Esophagus squamous epithelium (tissue), 5 donors: ENCODE data around the gene TXN2. TPM values are rescaled to one million over a fixed set of nuclear protein-coding genes. Genes with fewer than 3 reads are reported as not detected.

Experiments
- DNase-seq: peaks from one replicate; lab custom pipeline; 2025; lab: John Stamatoyannopoulos, UW
- H3K27ac ChIP-seq, 4 donors: fragments of 200-600 bp; sonication (generic); one replicate each; pipeline ENCODE4 v1.5.1; 2016 to 2019; ENCODE audit warnings: mild to moderate bottlenecking in 1 of 4
- H3K27me3 ChIP-seq, 4 donors: fragments of 200-600 bp; sonication (generic); 1 replicate in 3 of 4; 2 replicates in 1 of 4; pipeline versions ENCODE4 v1.5.1 to v1.6.0; 2017 to 2021; ENCODE audit warnings: antibody characterized with exemption in 1 of 4
- H3K36me3 ChIP-seq, 3 donors: fragments of 200-600 bp; sonication (generic); one replicate each; pipeline ENCODE4 v1.5.1; 2016 to 2019
- H3K4me1 ChIP-seq, 3 donors: fragments of 200-600 bp; sonication (generic); one replicate each; pipeline ENCODE4 v1.5.1; 2017 to 2019
- H3K4me3 ChIP-seq, 4 donors: fragments of 200-600 bp; sonication (generic); 1 replicate in 3 of 4; 2 replicates in 1 of 4; pipeline ENCODE4 v1.5.1; 2016 to 2019; ENCODE audit warnings: mild to moderate bottlenecking in 2 of 4, moderate library complexity in 1 of 4
- H3K9me3 ChIP-seq, 3 donors: fragments of 200-600 bp; sonication (generic); one replicate each; pipeline ENCODE4 v1.5.1; 2016 to 2019
- CTCF ChIP-seq, 6 experiments: fragments of 450-650 bp in 4 of 6; fragments of 200-600 bp in 2 of 6; sonication (generic) in 2 of 6; IDR thresholded peaks; one replicate each; pipeline ENCODE4 v1.5.1; 2016 to 2019; ENCODE audit warnings: antibody characterized with exemption in 6 of 6, mild to moderate bottlenecking in 4 of 6, moderate library complexity in 4 of 6
- POLR2A ChIP-seq, 4 donors: fragments of 450-650 bp; IDR thresholded peaks; one replicate each; pipeline ENCODE4 v1.6.1; 2017; ENCODE audit warnings: antibody characterized with exemption in 4 of 4, mild to moderate bottlenecking in 4 of 4, moderate library complexity in 3 of 4
- WGBS, 2 donors: methylation state at CpG; one replicate each; pipeline ENCODE4 v1.1.5; 2018; 5-methylcytosine and 5-hydroxymethylcytosine counted together
- intact Hi-C: fragments of 100-400 bp; cut with DNase I; formaldehyde crosslinking; loops from one replicate; pipeline ENCODE4 v1.15.0; 2022
- total RNA-seq, 4 donors: library from RNA; depleted of rRNA; stranded (reverse); fragments of >200 nt; gene quantifications; one replicate each; pipeline ENCODE4 v1.1.0, GENCODE V29; 2016
- donor health status: DM: yes; HTN: yes; CAD: no.

Gene TXN2
- total RNA-seq, 4 donors from 2014 or later: 58.4 to 88.4 (median 72.3) TPM

DNA sequence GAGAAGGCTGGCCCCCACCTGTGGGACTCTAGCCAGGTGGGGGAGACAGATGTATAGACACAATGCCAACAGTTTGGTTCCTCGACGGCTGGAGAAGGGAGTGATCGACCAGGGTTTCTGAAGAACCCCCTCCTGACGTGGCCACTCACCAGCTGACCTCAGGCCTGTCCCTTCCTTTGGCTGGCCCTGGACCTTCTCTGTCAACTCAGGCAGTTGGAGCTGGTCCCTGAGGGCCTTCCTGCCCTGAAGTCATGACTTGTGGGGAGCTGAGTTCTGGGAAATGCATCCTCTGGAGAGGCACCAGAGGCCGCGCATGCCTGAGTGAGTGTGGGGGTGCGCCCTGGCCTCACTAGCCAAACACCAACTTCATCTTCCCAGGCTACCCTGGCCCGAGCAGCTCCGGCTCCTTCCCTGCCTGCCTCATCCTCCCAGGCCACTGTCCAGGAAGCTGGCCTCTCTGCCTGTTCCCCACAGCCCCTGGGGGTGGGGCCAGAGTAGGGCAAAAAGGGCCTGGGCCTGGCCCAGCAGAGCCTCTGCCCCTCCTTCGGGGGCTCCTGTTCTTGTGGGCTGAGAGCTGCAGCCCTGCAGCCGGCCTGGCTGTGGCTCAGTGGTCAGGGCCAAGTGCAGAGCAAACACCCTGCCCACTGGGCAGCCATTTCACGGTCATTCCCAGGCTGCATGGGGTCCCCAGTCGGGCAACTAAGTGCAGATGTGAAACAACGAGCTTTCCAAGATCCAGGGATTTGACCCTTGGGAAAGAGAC, 23.6 kb downstream of the TXN2 start:
- Histone ChIP-seq H3K27ac (peak overlapping the region; percentile 53 to 88 (median 83)), H3K27me3 (no peaks in the 10 kb centered on the region), H3K4me1 (peaks cover 18 to 62% (median 38%) of the 10 kb centered on the region in 3 donors), H3K36me3 (no peaks in the 10 kb centered on the region), H3K9me3 (no peaks in the 10 kb centered on the region), H3K4me3 (no peak overlapping the region)
- TF ChIP-seq CTCF (IDR thresholded peaks at IDR 0.05): no peak
- no peak for TF ChIP-seq POLR2A (IDR thresholded peaks at IDR 0.05)
- WGBS, 2 donors: 25 to 69% methylated on average over 5 to 12 of the region's 14 CpGs
- intact Hi-C loops: no loop called here
- DNase-seq: no peak

- no peaks in the 10 kb centered on the region for H3K27me3 ChIP-seq
- intact Hi-C loops: no loop called here
These were observed 25.0 kb downstream of the TXN2 start for GRCh38 chr22:36456464-36456845.

DNA sequence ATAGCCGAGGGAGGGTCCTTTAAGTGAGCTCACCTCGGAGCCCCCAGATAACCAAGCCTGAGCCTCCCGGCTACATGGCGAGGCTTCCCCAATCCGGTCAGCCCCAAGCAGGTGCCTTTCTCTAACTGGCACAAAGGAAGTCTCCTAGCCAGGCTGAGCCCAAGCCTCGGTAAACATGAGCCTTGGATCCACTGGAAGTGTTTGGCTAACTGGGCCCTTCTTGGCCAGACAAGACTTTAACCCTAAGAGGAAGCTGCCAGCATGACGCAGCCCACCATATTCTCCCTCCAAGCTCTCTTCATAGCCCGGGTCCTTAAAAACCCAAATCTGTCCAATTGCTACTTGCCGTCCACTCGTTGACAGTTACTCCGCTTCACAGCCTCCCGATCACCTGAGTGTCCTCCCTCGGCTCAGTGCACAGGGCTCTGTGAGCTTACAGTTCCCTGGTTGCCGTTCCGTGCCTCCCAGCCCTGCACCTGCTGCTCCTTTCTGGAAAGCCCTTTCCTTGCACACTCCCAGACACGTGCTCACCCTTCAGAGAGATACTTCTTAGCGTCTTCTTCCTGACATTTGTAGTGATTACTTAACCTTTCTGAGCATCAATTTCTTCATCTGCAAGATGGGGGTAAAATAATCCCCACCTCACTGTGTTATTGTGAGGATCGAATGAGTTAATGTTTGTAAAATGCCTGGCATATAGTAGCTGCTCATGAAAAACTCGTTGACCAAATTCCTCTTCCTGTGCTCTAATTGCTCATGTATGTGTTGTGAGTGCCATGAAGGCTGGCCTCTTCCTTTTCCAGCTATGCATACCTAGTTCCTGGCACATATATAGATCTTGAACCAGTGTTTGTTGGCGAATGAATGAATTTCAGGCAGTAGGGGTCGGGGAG, 25.6 kb downstream of the TXN2 start:
- intact Hi-C loops: no loop called here
- TF ChIP-seq POLR2A (IDR thresholded peaks at IDR 0.05): no peak
- TF ChIP-seq CTCF (IDR thresholded peaks at IDR 0.05): no peak
- H3K4me3 ChIP-seq: peak overlapping the region; percentile 43 to 71 (median 52)

More at GRCh38 chr22:36456464-36456845, 25.0 kb downstream of the TXN2 start:
- Histone ChIP-seq H3K4me3 (no peak overlapping the region), H3K4me1 (peaks cover 21 to 65% (median 44%) of the 10 kb centered on the region in 3 donors), H3K36me3 (no peaks in the 10 kb centered on the region), H3K27ac (peak overlapping the region; percentile 79 to 94 (median 90)), H3K9me3 (no peaks in the 10 kb centered on the region)
- TF ChIP-seq CTCF (IDR thresholded peaks at IDR 0.05) (no peak), POLR2A (IDR thresholded peaks at IDR 0.05) (no peak)
- no peak for DNase-seq
- 84 to 86% methylated on average over 11 to 12 of the region's 12 CpGs for WGBS, 2 donors

GRCh38 chr22:36454916-36455570, 26.4 kb downstream of the TXN2 start:
- intact Hi-C loops: loop anchor here (5.0 kb wide), 1 partner anchor 68 kb away; the partner anchor contains the start of gene MYH9
- peaks cover 25 to 78% (median 52%) of the 10 kb centered on the region in 3 donors for H3K4me1 ChIP-seq
- H3K27me3 ChIP-seq: no peaks in the 10 kb centered on the region
- H3K36me3 ChIP-seq: no peaks in the 10 kb centered on the region
- H3K27ac ChIP-seq: peak overlapping the region; percentile 79 to 94 (median 90)
- 1% methylated on average over 23 of the region's 61 CpGs; no CpG with 5 or more reads in 1 of the 2 donors for WGBS, 2 donors
- DNase-seq: peak; percentile 59
- TF ChIP-seq CTCF (IDR thresholded peaks at IDR 0.05) (peak in 3 of 6 experiments; percentile 7 to 30 (median 22)), POLR2A (IDR thresholded peaks at IDR 0.05) (peak in 3 of 4 donors; percentile 51 to 93 (median 75))
- H3K4me3 ChIP-seq: peak overlapping the region; percentile 43 to 71 (median 52)
- no peaks in the 10 kb centered on the region for H3K9me3 ChIP-seq

More for the DNA sequence above, 25.6 kb downstream of the TXN2 start:
- DNase-seq: no peak
- H3K27me3 ChIP-seq: no peaks in the 10 kb centered on the region
- H3K9me3 ChIP-seq: no peaks in the 10 kb centered on the region
- peak overlapping the region; percentile 79 to 94 (median 90) for H3K27ac ChIP-seq
- WGBS, 2 donors: 60 to 70% methylated on average over 16 to 20 of the region's 21 CpGs
- H3K4me1 ChIP-seq: peaks cover 25 to 70% (median 50%) of the 10 kb centered on the region in 3 donors
- H3K36me3 ChIP-seq: no peaks in the 10 kb centered on the region
